Neural progenitor cell (in vitro differentiated cells): Measurements from ENCODE around the gene HTATIP2.

Experiments
- EZH2 ChIP-seq: fragments of 200-600 bp; sonication (generic); IDR thresholded peaks from 2 replicates; pipeline ENCODE4 v1.6.1; 2017; ENCODE audit warnings: antibody characterized with exemption, mild to moderate bottlenecking, moderate library complexity
- TF ChIP-seq, protein P1 (sequence below): fragments of 200-600 bp; sonication (generic); IDR thresholded peaks from 2 replicates; pipeline ENCODE4 v1.5.1; 2017; ENCODE audit warnings: antibody characterized with exemption, mild to moderate bottlenecking

- no peak for TF ChIP-seq EZH2
- TF ChIP-seq, protein P1, sequence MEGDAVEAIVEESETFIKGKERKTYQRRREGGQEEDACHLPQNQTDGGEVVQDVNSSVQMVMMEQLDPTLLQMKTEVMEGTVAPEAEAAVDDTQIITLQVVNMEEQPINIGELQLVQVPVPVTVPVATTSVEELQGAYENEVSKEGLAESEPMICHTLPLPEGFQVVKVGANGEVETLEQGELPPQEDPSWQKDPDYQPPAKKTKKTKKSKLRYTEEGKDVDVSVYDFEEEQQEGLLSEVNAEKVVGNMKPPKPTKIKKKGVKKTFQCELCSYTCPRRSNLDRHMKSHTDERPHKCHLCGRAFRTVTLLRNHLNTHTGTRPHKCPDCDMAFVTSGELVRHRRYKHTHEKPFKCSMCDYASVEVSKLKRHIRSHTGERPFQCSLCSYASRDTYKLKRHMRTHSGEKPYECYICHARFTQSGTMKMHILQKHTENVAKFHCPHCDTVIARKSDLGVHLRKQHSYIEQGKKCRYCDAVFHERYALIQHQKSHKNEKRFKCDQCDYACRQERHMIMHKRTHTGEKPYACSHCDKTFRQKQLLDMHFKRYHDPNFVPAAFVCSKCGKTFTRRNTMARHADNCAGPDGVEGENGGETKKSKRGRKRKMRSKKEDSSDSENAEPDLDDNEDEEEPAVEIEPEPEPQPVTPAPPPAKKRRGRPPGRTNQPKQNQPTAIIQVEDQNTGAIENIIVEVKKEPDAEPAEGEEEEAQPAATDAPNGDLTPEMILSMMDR: no peak
These were observed 36.0 kb downstream of the HTATIP2 start for GRCh38 chr11:20399498-20399897.
